GM23248 (cell line): Measurements from ENCODE around the gene PDRG1.

Experiments
- EZH2 ChIP-seq: fragments of 200-600 bp; sonication (generic); IDR thresholded peaks from 2 replicates; pipeline ENCODE4 v1.6.1; 2018; ENCODE audit warnings: antibody characterized with exemption, mild to moderate bottlenecking; ENCODE audit not compliant: insufficient read depth, poor library complexity, severe bottlenecking
- EZH2phosphoT487 ChIP-seq: fragments of 200-600 bp; sonication (generic); IDR thresholded peaks from 2 replicates; pipeline ENCODE4 v1.6.1; 2018; ENCODE audit warnings: antibody characterized with exemption, moderate library complexity, mild to moderate bottlenecking, low read depth; ENCODE audit not compliant: insufficient read depth

GRCh38 chr20:31923388-31924331 is 28.2 kb downstream of the PDRG1 start:
- TF ChIP-seq EZH2phosphoT487 (no peak), EZH2 (no peak)
